Keratinocyte (primary cell): ENCODE measurements around the gene CDCP1. TPM values are rescaled to one million over a fixed set of nuclear protein-coding genes. Genes with fewer than 3 reads are reported as not detected.

Experiments used
- DNase-seq: peaks from one replicate; pipeline ENCODE4 v3.0.0-alpha.2; 2011; ENCODE audit warnings: low read depth, missing footprints, low spot score
- FAIRE-seq: peaks from 2 replicates; lab custom pipeline; 2011; peaks lifted over from hg19 to GRCh38; lab: Jason Lieb, UNC
- H2AFZ ChIP-seq: 2 replicates; pipeline ENCODE4 v1.6.0; 2012; ENCODE audit warnings: low read length, control low read depth, inconsistent platforms; ENCODE audit not compliant: control insufficient read depth
- H3K27ac ChIP-seq: 2 replicates; pipeline ENCODE4 v1.5.1; 2011; ENCODE audit warnings: low read length; ENCODE audit not compliant: control insufficient read depth, insufficient read depth
- H3K27me3 ChIP-seq: 3 replicates; pipeline ENCODE4 v1.6.0; 2011; ENCODE audit warnings: low read length; ENCODE audit not compliant: control insufficient read depth, insufficient read depth; ENCODE audit errors: extremely low read depth
- H3K36me3 ChIP-seq, 2 experiments: 2 replicates in 1 of 2; 3 replicates in 1 of 2; pipeline ENCODE4 v1.5.1; 2011; ENCODE audit warnings: low read length in 2 of 2, mild to moderate bottlenecking in 1 of 2; ENCODE audit not compliant: control insufficient read depth in 2 of 2, insufficient read depth in 2 of 2; ENCODE audit errors: extremely low read depth in 1 of 2
- H3K4me1 ChIP-seq: 3 replicates; pipeline ENCODE4 v1.5.1; 2011; ENCODE audit warnings: low read length; ENCODE audit not compliant: control insufficient read depth, insufficient read depth; ENCODE audit errors: extremely low read depth
- H3K4me2 ChIP-seq: 3 replicates; pipeline ENCODE4 v1.6.0; 2011; ENCODE audit warnings: low read depth, low read length; ENCODE audit not compliant: control insufficient read depth, insufficient read depth; ENCODE audit errors: extremely low read depth
- H3K4me3 ChIP-seq, 3 experiments: fragments of 200-600 bp in 1 of 3; sonication (generic) in 1 of 3; 2 replicates in 2 of 3; 3 replicates in 1 of 3; pipeline ENCODE4 v1.5.1; 2011 to 2016; ENCODE audit warnings: low read length in 3 of 3, mild to moderate bottlenecking in 3 of 3, control low read depth in 2 of 3, inconsistent platforms in 1 of 3, low read depth in 1 of 3, mixed read lengths in 1 of 3, mixed run types in 1 of 3, moderate library complexity in 1 of 3; ENCODE audit not compliant: control insufficient read depth in 2 of 3, insufficient read depth in 2 of 3; ENCODE audit errors: extremely low read depth in 1 of 3
- H3K79me2 ChIP-seq: 2 replicates; pipeline ENCODE4 v1.6.0; 2012; ENCODE audit warnings: low read length; ENCODE audit not compliant: control insufficient read depth, insufficient read depth
- H3K9ac ChIP-seq: 3 replicates; pipeline ENCODE4 v1.6.0; 2011; ENCODE audit warnings: low read length; ENCODE audit not compliant: control insufficient read depth, insufficient read depth; ENCODE audit errors: extremely low read depth
- H3K9me1 ChIP-seq: 3 replicates; pipeline ENCODE4 v1.6.0; 2011; ENCODE audit warnings: low read length; ENCODE audit not compliant: control insufficient read depth, insufficient read depth; ENCODE audit errors: extremely low read depth
- H3K9me3 ChIP-seq: 2 replicates; pipeline ENCODE4 v1.5.1; 2012; ENCODE audit warnings: low read depth, low read length; ENCODE audit not compliant: control insufficient read depth
- H4K20me1 ChIP-seq: 3 replicates; pipeline ENCODE4 v1.6.0; 2011; ENCODE audit warnings: low read length; ENCODE audit not compliant: control insufficient read depth, insufficient read depth; ENCODE audit errors: extremely low read depth
- EZH2 ChIP-seq: IDR thresholded peaks from one replicate; pipeline ENCODE4 v1.6.1; 2012; ENCODE audit warnings: inconsistent platforms, mild to moderate bottlenecking, low read length, moderate library complexity
- dilution Hi-C: fragments of 300-500 bp; cut with MboI; formaldehyde crosslinking; loops from one replicate; pipeline ENCODE4 v1.7.0; 2020; ENCODE audit warnings: low sequenced_read_pairs; ENCODE audit not compliant: extremely low pct_ligation_motif_present
- polyA plus RNA-seq, 5 experiments: library from polyadenylated mRNA; depleted of rRNA in 3 of 5; stranded (reverse) in 3 of 5; stranded (forward) in 1 of 5; unstranded in 1 of 5; fragments of >200 nt; gene quantifications; 1 replicate in 1 of 5; 2 replicates in 3 of 5; 3 replicates in 1 of 5; pipeline versions ENCODE4 v1.2.1 to v1.2.3, GENCODE V29; 2011 to 2012; ENCODE audit warnings: missing spikeins in 2 of 5, low read depth in 1 of 5, low replicate concordance in 1 of 5
- TF ChIP-seq, protein P1 (sequence below), 3 experiments: IDR thresholded peaks in 1 of 3; conservative IDR thresholded peaks in 1 of 3; optimal IDR thresholded peaks in 1 of 3; 2 replicates in 2 of 3; 3 replicates in 1 of 3; pipeline versions ENCODE3 to v1.5.1; 2011; ENCODE audit warnings: low read length in 3 of 3, mild to moderate bottlenecking in 3 of 3, moderate library complexity in 2 of 3, control low read depth in 1 of 3, inconsistent platforms in 1 of 3; ENCODE audit not compliant: insufficient read depth in 2 of 3; ENCODE audit errors: extremely low read depth in 1 of 3

CDCP1 gene
- polyA plus RNA-seq, 1 donor (not counting 4 experiments of a cell fraction or from before 2014, with no cell fraction given) = 85.8 TPM

DNA sequence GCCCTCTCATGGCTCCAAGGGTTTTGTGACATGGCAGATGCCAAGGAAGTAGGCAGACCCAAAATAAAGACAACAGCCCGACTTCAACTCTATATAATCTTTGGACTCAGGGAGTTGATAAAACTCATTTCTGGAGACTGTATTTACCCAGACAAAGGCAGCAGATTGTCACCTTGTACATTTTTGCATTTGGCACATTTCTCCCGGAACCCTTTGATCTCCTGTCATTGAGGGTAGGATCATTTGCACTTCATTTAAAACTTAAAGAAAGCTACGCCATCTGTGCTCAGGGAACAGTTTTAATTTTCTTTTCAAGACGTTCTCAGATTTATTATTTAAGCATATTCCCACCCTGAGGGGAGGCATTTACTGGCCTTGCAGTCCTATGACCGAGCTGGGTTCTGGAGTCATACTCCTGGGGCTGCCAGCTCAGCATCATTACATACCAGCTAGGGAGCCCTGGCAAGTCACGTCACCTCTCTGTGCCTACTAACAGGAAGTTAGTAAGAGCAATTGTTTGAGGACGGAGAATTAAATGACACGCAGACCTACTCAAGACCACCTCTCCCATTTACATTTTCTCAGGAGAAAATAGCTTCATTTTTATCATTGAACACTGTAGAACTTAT lies 5.9 kb downstream of the CDCP1 start:
- H3K9me1 ChIP-seq = no peaks in the 10 kb centered on the region
- peaks cover 10% of the 10 kb centered on the region for H4K20me1 ChIP-seq
- H3K27me3 ChIP-seq = no peaks in the 10 kb centered on the region
- peak overlapping the region in 2 of 3 experiments; percentile 0 to 23 for H3K4me3 ChIP-seq
- peak overlapping the region; percentile 70 for H3K9ac ChIP-seq
- peak overlapping the region; percentile 86 for H3K27ac ChIP-seq
- H3K36me3 ChIP-seq = peaks cover 3 to 28% of the 10 kb centered on the region in 2 experiments
- H3K4me2 ChIP-seq = peak overlapping the region; percentile 59
- peak; percentile 68 for FAIRE-seq
- peaks cover 80% of the 10 kb centered on the region for H3K4me1 ChIP-seq
- H3K9me3 ChIP-seq = no peaks in the 10 kb centered on the region
- no peak for DNase-seq
- H2AFZ ChIP-seq = no peak overlapping the region
- TF ChIP-seq, protein P1, sequence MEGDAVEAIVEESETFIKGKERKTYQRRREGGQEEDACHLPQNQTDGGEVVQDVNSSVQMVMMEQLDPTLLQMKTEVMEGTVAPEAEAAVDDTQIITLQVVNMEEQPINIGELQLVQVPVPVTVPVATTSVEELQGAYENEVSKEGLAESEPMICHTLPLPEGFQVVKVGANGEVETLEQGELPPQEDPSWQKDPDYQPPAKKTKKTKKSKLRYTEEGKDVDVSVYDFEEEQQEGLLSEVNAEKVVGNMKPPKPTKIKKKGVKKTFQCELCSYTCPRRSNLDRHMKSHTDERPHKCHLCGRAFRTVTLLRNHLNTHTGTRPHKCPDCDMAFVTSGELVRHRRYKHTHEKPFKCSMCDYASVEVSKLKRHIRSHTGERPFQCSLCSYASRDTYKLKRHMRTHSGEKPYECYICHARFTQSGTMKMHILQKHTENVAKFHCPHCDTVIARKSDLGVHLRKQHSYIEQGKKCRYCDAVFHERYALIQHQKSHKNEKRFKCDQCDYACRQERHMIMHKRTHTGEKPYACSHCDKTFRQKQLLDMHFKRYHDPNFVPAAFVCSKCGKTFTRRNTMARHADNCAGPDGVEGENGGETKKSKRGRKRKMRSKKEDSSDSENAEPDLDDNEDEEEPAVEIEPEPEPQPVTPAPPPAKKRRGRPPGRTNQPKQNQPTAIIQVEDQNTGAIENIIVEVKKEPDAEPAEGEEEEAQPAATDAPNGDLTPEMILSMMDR (optimal IDR thresholded peaks at IDR 0.05 in 1 of 3, IDR thresholded peaks at IDR 0.05 in 1 of 3, conservative IDR thresholded peaks at IDR 0.05 in 1 of 3; ENCODE audit: extremely low read depth in 1 of 3, insufficient read depth in 2 of 3, low read length in 3 of 3) = no peak
- no peak for TF ChIP-seq EZH2
- dilution Hi-C loops = no loop called here
- peaks cover 97% of the 10 kb centered on the region for H3K79me2 ChIP-seq

- peaks cover 87% of the 10 kb centered on the region for H3K4me1 ChIP-seq
Observed at GRCh38 chr3:45139372-45140140, 6.6 kb downstream of the CDCP1 start.

More at GRCh38 chr3:45139372-45140140, 6.6 kb downstream of the CDCP1 start:
- H3K9ac ChIP-seq = peak overlapping the region; percentile 70
- no peak overlapping the region for H2AFZ ChIP-seq
- peak overlapping the region; percentile 59 for H3K4me2 ChIP-seq
- DNase-seq (no peak), FAIRE-seq (no peak)
- dilution Hi-C loops = loop anchor here (5.0 kb wide), 1 partner anchor 78 kb away; no protein-coding TSS in a partner anchor
- no peaks in the 10 kb centered on the region for H3K9me3 ChIP-seq
- peaks cover 97% of the 10 kb centered on the region for H3K79me2 ChIP-seq
- H3K36me3 ChIP-seq = peaks cover 3 to 30% of the 10 kb centered on the region in 2 experiments
- peaks cover 10% of the 10 kb centered on the region for H4K20me1 ChIP-seq
- H3K9me1 ChIP-seq = no peaks in the 10 kb centered on the region
- peak overlapping the region; percentile 86 for H3K27ac ChIP-seq
- no peak for TF ChIP-seq EZH2
- TF ChIP-seq, protein P1 (optimal IDR thresholded peaks at IDR 0.05 in 1 of 3, IDR thresholded peaks at IDR 0.05 in 1 of 3, conservative IDR thresholded peaks at IDR 0.05 in 1 of 3; ENCODE audit: extremely low read depth in 1 of 3, insufficient read depth in 2 of 3, low read length in 3 of 3) = no peak
- no peaks in the 10 kb centered on the region for H3K27me3 ChIP-seq
- H3K4me3 ChIP-seq = peak overlapping the region in 2 of 3 experiments; percentile 6 to 23
